ENCODE results near the gene CYBB.

Gene CYBB

DNA sequence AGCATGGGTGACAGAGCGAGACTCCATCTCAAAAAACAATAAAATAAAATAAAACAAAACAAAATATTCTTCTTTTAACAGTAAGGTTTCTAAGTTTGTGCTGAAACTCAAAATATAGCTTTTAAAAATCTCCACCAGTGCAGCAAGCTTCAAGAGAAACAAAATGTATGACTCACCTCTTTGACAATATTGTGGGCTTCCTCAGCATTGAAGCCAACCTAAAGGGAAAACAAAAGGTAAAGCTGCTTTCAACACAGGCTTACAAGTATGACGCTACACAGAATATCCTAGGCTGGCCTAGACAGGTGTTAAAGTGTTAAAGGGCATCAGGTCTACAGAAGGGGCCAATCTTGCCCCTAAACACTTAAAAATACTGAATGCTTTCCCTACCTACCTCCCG, 66.3 kb downstream of the CYBB start:
- DNase-seq: no peak

DNA sequence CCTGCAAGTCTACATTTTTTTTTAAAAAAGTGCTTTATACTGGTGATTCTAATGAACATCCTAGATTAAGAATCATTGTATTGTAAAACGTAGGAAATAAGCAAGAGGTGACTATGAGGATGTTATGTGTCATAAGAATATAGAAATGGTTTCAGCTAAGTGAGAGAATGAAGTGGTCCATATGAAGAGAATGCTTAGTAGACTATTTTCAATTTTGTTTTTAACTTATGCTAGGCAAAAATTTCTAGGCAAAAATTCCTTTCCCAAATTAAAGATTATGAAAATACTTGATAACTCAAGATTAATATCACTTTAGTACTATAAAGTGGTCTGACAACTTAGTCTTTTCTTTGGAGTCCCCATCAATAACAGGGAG, 66.7 kb downstream of the CYBB start:
- DNase-seq: no peak

DNA sequence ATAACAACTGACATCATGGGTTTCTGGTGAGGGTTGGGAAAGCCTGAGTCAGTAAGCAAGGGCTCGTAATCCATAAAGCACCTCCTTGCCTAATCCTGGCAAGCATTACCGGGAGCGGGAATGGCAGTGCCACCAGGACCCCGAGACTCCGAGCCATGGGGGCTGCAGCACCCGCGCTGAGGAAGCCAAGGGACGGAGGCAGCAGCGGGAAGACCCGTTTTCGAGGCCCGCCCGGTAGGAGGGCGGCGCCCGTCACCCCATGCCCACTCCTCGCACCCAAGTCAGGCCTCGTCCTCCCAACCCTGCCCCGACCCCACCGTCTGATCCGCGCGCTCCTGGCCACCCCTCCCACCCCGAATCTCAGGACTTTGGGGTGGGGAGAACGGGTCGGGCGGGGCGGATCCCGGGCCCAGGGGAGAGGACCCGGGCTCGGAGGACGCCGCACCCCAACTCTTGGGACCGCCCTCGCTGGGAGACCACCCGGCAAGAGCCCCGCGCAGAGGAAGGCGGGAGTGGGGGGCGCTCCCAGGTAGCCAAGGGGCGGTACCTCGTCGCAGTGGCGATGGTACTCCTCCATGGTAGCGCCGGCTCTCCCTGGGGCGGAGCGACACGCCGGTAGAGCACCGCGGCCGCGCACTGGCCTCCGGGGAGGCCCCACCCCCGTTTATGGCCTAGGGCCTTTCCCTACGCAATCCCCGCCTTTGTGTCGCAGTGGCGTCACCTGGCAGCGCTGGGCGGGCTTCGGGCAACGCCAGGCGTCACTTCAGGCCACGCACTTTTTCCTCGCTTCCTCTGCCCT, 67.3 kb downstream of the CYBB start, which contains the start of gene DYNLT3:
Gene DYNLT3 (minus strand): TSS at position 638 of the 799 bp plus-strand sequence. CDS start 61 bp downstream, at position 577.
- peak; percentile 67 for DNase-seq

DNA sequence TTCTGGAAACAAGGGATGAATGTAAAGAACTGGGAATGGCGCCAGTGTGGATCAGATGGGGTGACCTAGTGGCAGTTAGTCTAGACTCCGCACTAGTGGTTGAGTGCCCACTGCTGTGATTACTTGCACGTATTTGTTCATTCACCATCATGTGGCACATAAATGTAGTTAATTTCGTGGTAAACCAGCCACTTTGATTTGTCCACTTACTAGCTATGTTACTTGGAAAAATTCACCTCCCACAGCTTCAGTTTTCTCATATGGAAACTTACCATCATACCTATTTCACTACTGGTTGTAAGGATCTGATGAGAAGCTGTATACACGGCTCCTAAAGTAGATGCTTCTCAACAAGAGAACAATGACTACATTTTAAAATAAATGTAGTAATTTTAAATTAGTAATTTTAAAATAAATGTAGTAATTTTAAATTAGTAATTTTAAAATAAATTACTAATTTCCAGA, 67.9 kb downstream of the CYBB start:
- DNase-seq: no peak

DNA sequence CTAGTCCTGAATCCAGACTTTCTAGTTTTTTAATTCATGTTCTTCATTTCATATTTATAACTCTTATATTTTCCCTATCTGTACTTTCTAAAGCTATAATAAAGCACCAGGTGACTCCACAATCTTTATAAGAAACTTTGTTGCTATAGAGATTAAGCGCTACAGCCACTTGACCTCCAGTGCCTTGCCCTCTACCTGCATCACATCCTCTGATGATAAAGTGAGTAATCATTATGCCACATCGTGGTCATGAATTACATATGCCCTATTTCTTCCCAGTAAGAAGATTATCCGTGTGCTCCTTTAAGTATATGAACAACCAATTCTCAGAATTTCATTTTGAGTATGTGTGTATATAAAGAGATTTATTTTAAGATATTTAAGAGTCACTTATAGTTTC, 74.3 kb downstream of the CYBB start:
- DNase-seq: no peak

DNA sequence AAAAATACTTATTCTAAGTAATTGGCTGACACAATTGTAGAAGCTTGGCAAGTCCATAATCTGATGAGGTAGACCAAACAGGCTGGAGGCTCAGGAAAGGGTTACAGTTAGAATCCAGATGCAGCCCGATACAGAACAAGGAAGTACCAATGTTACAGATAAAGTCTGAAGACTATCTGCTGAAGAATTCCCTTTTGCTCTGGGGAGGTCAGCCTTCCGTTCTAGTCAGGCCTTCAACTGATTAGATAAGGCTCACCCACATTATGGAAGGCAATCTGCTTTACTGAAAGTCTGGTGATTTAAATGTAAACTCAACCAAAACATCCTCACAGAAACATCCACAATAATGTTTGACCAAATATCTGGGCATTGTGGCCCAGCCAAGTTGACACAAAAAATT, 74.9 kb downstream of the CYBB start:
- DNase-seq: no peak

DNA sequence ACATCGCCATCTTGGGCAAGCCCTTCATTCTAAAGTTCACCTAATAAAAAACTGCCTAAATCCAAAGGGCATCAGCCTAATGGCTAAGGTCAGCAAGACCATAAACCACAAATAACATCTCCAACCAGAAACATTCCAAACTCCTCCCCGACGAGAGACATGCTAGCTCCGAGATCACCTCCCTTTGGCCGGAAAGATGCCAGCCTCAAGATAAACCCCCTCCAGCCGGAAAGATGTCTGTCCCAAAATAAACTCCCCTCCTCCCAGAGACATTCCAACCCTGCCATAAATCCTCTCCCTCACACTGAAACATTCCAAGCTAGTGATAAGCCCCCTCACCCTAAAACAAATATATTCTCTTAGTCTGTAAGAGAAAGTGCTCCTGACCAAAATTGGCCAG, 80.9 kb downstream of the CYBB start:
- no peak for DNase-seq

DNA sequence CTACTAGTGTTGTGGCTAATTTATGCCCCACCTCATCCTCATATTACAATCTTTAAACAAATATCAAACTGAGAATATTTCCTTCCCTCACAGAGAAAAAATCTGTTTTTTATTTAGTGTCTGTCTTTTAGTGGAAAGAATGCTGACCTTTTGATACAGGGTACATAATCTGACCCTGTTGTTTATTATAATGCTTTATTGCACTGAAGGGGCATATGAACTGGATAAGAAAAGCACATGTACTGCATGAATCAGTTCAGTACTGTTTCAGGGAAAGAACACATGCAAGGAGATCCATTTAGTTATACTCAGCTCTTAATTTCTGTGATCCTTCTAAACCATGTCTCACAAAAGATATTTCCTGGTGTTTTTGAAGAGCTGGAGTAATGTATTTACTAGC, 83.0 kb downstream of the CYBB start:
- DNase-seq: no peak
